Umbilical cord (tissue), 2 donors: ENCODE measurements around the gene RPP38. TPM values are rescaled to one million over a fixed set of nuclear protein-coding genes. Genes with fewer than 3 reads are reported as not detected.

Source experiments
- DNase-seq: peaks from one replicate; pipeline ENCODE4 v3.0.0-alpha.2; 2015; ENCODE audit warnings: low spot score
- total RNA-seq: library from RNA; depleted of rRNA; stranded (reverse); fragments of >200 nt; gene quantifications from one replicate; pipeline ENCODE4 v1.2.3, GENCODE V29; 2014; ENCODE audit warnings: low replicate concordance; ENCODE audit not compliant: insufficient read depth

Gene RPP38
- total RNA-seq, 1 donor from 2014 or later: 12.5 TPM

- no peak for DNase-seq
Observed at GRCh38 chr10:15149042-15149771, 52.1 kb downstream of the RPP38 start.

- no peak for DNase-seq
Observed at GRCh38 chr10:15150563-15150962, 53.4 kb downstream of the RPP38 start.

- DNase-seq: no peak
Observed at GRCh38 chr10:15152556-15152955, 55.4 kb downstream of the RPP38 start.

Other genes with a start within 250 kb of the RPP38 start
- 14.0 TPM for gene SUV39H2, start 218.5 kb upstream of the RPP38 start, total RNA-seq
- gene DCLRE1C, start 143.3 kb upstream of the RPP38 start, total RNA-seq: 18.5 TPM
- gene MEIG1, start 138.0 kb upstream of the RPP38 start, total RNA-seq: not detected
- 13.2 TPM for gene OLAH, start 53.4 kb upstream of the RPP38 start, total RNA-seq
- gene ACBD7, start 8.6 kb upstream of the RPP38 start, total RNA-seq: 1.9 TPM
- 16.9 TPM for gene NMT2, start 71.3 kb downstream of the RPP38 start, total RNA-seq